Ovary (tissue), 9 donors: Measurements from ENCODE around the gene PARD3. TPM values are rescaled to one million over a fixed set of nuclear protein-coding genes. Genes with fewer than 3 reads are reported as not detected.

Experiments
- DNase-seq, 5 donors: peaks; one replicate each; pipeline ENCODE4 v3.0.0-alpha.2; 2019 to 2020
- H3K27ac ChIP-seq, 2 donors: fragments of 200-600 bp; one replicate each; pipeline versions ENCODE4 v1.5.1 to v1.8.0; 2019 to 2022
- H3K27me3 ChIP-seq: fragments of 200-600 bp; one replicate; pipeline ENCODE4 v1.8.0; 2022
- H3K36me3 ChIP-seq: fragments of 200-600 bp; sonication (generic); one replicate; pipeline ENCODE4 v1.5.1; 2019
- H3K4me1 ChIP-seq: one replicate; pipeline ENCODE4 v1.8.1; 2013; ENCODE audit warnings: mild to moderate bottlenecking, moderate library complexity; ENCODE audit not compliant: insufficient read depth
- H3K4me3 ChIP-seq: fragments of 200-600 bp; sonication (generic); one replicate; pipeline ENCODE4 v1.5.1; 2017
- H3K9me3 ChIP-seq, 2 donors: fragments of 200-600 bp in 1 of 2; sonication (generic) in 1 of 2; one replicate each; pipeline versions ENCODE4 v1.5.1 to v1.8.1; 2013 to 2019; ENCODE audit warnings: mild to moderate bottlenecking in 1 of 2, moderate library complexity in 1 of 2
- EP300 ChIP-seq: sonication (generic); formaldehyde crosslinking; IDR thresholded peaks from one replicate; pipeline ENCODE4 v1.6.1; 2017; ENCODE audit warnings: antibody characterized with exemption
- POLR2A ChIP-seq: fragments of 450-650 bp; IDR thresholded peaks from one replicate; pipeline ENCODE4 v1.6.1; 2017; ENCODE audit warnings: antibody characterized with exemption, mild to moderate bottlenecking, moderate library complexity
- WGBS, 3 donors: extraction: QIAGEN DNeasy Blood & Tissue Kit in 1 of 3; methylation state at CpG; one replicate each; pipeline versions ENCODE4 v1.1.5 to v1.1.7; 2013 to 2017; 5-methylcytosine and 5-hydroxymethylcytosine counted together
- intact Hi-C, 4 donors: fragments of 100-400 bp; cut with DNase I; formaldehyde crosslinking; loops; one replicate each; pipeline versions ENCODE4 v1.11.0 to v1.15.1; 2022 to 2023
- polyA plus RNA-seq, 2 donors: library from polyadenylated mRNA; stranded (reverse); fragments of 200-250 nt in 1 of 2; fragments of 350-450 nt in 1 of 2; fragmentation: Illumina TruSeq in 1 of 2; extraction: RNeasy Lipid Tissue Mini Kit (QIAGEN cat#74804) in 1 of 2; gene quantifications; one replicate each; pipeline ENCODE4 v1.2.3, GENCODE V29; 2013 to 2014
- total RNA-seq, 7 donors: library from RNA; depleted of rRNA in 2 of 7; stranded (reverse); fragments of >200 nt in 2 of 7; fragmentation: NEBNext Ultra II Directional in 3 of 7; extraction: Animal tissue kit (Norgen Biotek cat#: 25700) in 3 of 7; gene quantifications; one replicate each; pipeline versions ENCODE4 v1.1.0 to v1.2.4, GENCODE V29; 2016 to 2023
- TF ChIP-seq, protein P1 (sequence below), 3 donors: fragments of 450-650 bp in 2 of 3; fragments of 200-600 bp in 1 of 3; IDR thresholded peaks; one replicate each; pipeline versions ENCODE4 v1.5.1 to v1.8.0; 2016 to 2022; ENCODE audit warnings: antibody characterized with exemption in 3 of 3, mild to moderate bottlenecking in 1 of 3
- donor health status: DM: no; HTN: no; CAD: no; lungs with moderate emphysema.
- donor health status: DM: no; HTN: no; CAD: no.
- donor health status: Bipolar disorder and iron deficiency.
- donor health status: DM: yes; HTN: yes; CAD: no.
- donor health status: DM: no; HTN: no; CAD: no.
- donor health status: DM: yes; HTN: yes; CAD: no.

The PARD3 gene
- total and polyA plus RNA-seq, 9 donors, result 31.8 to 92.3 (median 67.1) TPM

DNA sequence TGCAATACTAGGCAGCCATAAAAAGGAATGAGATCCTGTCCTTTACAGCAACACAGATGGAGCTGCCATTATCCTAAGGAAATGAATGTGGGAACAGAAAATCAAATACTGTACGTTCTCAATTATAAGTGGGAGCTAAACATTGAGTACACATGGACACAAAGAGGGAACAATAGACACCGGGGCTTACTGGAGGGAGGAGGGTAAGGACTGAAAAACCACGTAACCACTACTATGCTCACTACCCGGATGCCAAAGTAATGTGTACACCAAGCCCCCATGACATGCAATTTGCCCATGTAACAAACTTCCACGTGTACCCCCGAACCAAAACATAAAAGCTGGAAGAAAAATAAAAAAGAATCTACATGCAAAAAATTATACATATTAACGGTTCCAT lies 587.0 kb downstream of the PARD3 start:
- Histone ChIP-seq H3K4me1 (no peaks in the 10 kb centered on the region), H3K27me3 (no peaks in the 10 kb centered on the region), H3K4me3 (no peak overlapping the region), H3K36me3 (no peaks in the 10 kb centered on the region), H3K27ac (no peak overlapping the region), H3K9me3 (no peaks in the 10 kb centered on the region)
- intact Hi-C loops, result no loop called here
- TF ChIP-seq POLR2A (no peak), EP300 (no peak)
- TF ChIP-seq, protein P1, sequence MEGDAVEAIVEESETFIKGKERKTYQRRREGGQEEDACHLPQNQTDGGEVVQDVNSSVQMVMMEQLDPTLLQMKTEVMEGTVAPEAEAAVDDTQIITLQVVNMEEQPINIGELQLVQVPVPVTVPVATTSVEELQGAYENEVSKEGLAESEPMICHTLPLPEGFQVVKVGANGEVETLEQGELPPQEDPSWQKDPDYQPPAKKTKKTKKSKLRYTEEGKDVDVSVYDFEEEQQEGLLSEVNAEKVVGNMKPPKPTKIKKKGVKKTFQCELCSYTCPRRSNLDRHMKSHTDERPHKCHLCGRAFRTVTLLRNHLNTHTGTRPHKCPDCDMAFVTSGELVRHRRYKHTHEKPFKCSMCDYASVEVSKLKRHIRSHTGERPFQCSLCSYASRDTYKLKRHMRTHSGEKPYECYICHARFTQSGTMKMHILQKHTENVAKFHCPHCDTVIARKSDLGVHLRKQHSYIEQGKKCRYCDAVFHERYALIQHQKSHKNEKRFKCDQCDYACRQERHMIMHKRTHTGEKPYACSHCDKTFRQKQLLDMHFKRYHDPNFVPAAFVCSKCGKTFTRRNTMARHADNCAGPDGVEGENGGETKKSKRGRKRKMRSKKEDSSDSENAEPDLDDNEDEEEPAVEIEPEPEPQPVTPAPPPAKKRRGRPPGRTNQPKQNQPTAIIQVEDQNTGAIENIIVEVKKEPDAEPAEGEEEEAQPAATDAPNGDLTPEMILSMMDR (IDR thresholded peaks at IDR 0.05), result no peak
- DNase-seq, result no peak
- WGBS, 3 donors, result 93 to 96% (median 96%) methylated on average over 7 of the region's 7 CpGs

DNA sequence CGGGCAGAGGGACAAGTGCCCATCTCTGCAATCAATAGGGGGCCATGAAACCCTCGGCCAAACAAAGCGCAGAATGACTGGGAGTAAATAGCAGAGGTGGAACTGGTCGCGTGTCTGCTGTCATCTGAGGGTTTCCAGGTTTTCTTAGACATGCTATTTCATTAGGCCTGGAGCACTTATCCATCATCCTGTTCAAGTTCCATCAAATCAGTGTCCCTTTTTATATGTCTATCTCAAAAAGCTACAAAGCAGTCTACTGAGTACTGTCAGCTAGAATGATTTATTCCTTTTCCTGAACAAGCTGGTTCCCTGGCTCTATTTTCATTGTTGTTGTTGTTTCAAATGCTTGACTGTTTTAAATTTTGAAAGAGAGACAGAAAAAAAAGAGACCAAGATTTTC lies 590.5 kb downstream of the PARD3 start:
- no peak overlapping the region for H3K4me3 ChIP-seq
- 88 to 93% (median 89%) methylated on average over 5 of the region's 5 CpGs for WGBS, 3 donors
- no peak for DNase-seq
- TF ChIP-seq EP300, result no peak
- TF ChIP-seq, protein P1 (IDR thresholded peaks at IDR 0.05), result no peak
- no peak for TF ChIP-seq POLR2A
- no peaks in the 10 kb centered on the region for H3K9me3 ChIP-seq
- no peak overlapping the region for H3K27ac ChIP-seq
- H3K27me3 ChIP-seq, result no peaks in the 10 kb centered on the region
- H3K36me3 ChIP-seq, result no peaks in the 10 kb centered on the region
- intact Hi-C loops, result no loop called here
- no peaks in the 10 kb centered on the region for H3K4me1 ChIP-seq

DNA sequence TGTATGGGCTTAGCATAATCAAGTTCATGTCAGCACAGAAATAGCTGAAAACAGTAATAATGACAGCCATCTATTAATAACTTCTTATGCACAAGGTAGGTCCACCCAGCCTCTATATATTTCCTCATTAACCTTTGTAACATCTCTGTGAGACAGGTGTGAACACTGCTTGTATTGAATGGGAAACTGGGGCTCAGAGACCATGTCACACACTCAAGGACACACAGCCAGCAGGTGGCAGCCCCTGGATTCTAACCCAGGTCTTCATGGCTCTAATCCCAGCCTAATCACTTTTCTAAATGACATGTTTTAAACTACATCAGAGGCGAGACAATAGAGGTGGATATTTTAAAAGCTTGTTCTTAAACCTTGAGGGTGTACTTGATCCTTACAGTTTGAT lies 591.4 kb downstream of the PARD3 start:
- no peaks in the 10 kb centered on the region for H3K9me3 ChIP-seq
- H3K27ac ChIP-seq, result no peak overlapping the region
- H3K36me3 ChIP-seq, result no peaks in the 10 kb centered on the region
- no peak overlapping the region for H3K4me3 ChIP-seq
- intact Hi-C loops, result no loop called here
- DNase-seq, result no peak
- no peaks in the 10 kb centered on the region for H3K4me1 ChIP-seq
- no peak for TF ChIP-seq EP300
- TF ChIP-seq POLR2A, result no peak
- TF ChIP-seq, protein P1 (IDR thresholded peaks at IDR 0.05), result no peak
- 89 to 100% (median 93%) methylated on average over 1 of the region's 1 CpG for WGBS, 3 donors
- no peaks in the 10 kb centered on the region for H3K27me3 ChIP-seq

DNA sequence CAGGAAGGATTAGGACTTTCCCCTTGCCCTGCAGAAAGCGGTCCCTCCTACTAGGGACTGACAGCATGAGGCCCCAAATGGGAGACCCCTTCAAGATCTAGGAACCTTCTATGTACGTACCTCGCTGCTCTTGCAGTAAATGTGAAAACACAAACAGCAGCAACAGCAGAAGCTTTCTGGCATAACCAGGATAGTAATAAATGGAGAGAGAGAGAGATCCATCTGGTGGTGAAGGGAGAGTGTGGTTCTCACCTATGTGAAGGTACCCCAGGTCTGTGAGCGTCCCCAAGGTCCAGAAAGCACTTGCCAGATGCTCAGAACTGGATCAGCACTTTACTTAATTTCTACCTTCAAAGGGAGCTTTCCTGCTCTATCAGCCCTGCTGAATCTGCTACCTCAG lies 592.7 kb downstream of the PARD3 start:
- WGBS, 3 donors, result 90 to 97% (median 96%) methylated on average over 4 of the region's 4 CpGs
- Histone ChIP-seq H3K4me3 (no peak overlapping the region), H3K27me3 (no peaks in the 10 kb centered on the region), H3K4me1 (peaks cover under 1% of the 10 kb centered on the region), H3K36me3 (no peaks in the 10 kb centered on the region), H3K9me3 (no peaks in the 10 kb centered on the region), H3K27ac (no peak overlapping the region)
- intact Hi-C loops, result no loop called here
- TF ChIP-seq POLR2A (no peak), EP300 (no peak)
- TF ChIP-seq, protein P1 (IDR thresholded peaks at IDR 0.05), result no peak
- no peak for DNase-seq
